Gastrocnemius medialis (tissue), 4 donors: Measurements from ENCODE around the gene DNMT3L.

Experiments used
- CTCF ChIP-seq, 5 experiments: fragments of 450-650 bp in 3 of 5; fragments of 200-600 bp in 2 of 5; sonication (generic) in 2 of 5; IDR thresholded peaks in 4 of 5; conservative IDR thresholded peaks in 1 of 5; 1 replicate in 4 of 5; 2 replicates in 1 of 5; pipeline ENCODE4 v1.5.1; 2016 to 2019; ENCODE audit warnings: antibody characterized with exemption in 5 of 5, mild to moderate bottlenecking in 3 of 5, moderate library complexity in 3 of 5
- POLR2A ChIP-seq, 2 donors: fragments of 450-650 bp; IDR thresholded peaks; one replicate each; pipeline ENCODE4 v1.6.1; 2017; ENCODE audit warnings: antibody characterized with exemption in 2 of 2, mild to moderate bottlenecking in 2 of 2, moderate library complexity in 2 of 2

GRCh38 chr21:44273046-44273445 is 11.3 kb upstream of the DNMT3L start:
- no peak for TF ChIP-seq POLR2A (IDR thresholded peaks at IDR 0.05)
- no peak for TF ChIP-seq CTCF (IDR thresholded peaks at IDR 0.05 in 4 of 5, conservative IDR thresholded peaks at IDR 0.05 in 1 of 5)
